COLO829 (cell line): ENCODE measurements around the gene CARD19.
"Not testable (repeated sequence)": the region's sequence is repeated elsewhere in the genome, so short reads cannot be mapped to it uniquely, and the experiment has no call there.

Source experiments
- DNase-seq: peaks from one replicate; pipeline ENCODE4 v3.0.0; 2012; ENCODE audit warnings: low spot score

Gene CARD19

GRCh38 chr9:93088656-93089015, 7.4 kb upstream of the CARD19 start:
- no peak for DNase-seq

GRCh38 chr9:93089024-93089423, 7.0 kb upstream of the CARD19 start:
- no peak for DNase-seq

GRCh38 chr9:93089481-93089991, 6.5 kb upstream of the CARD19 start:
- DNase-seq: no peak

- DNase-seq: no peak
These were observed 5.8 kb upstream of the CARD19 start for GRCh38 chr9:93090091-93090655.

GRCh38 chr9:93091056-93091452, 5.0 kb upstream of the CARD19 start:
- DNase-seq: no peak

GRCh38 chr9:93091453-93092081, 4.5 kb upstream of the CARD19 start:
- peak; percentile 44 for DNase-seq

- no peak for DNase-seq
These were observed 3.6 kb upstream of the CARD19 start for GRCh38 chr9:93092251-93092991.

GRCh38 chr9:93093127-93093876, 2.7 kb upstream of the CARD19 start:
- no peak for DNase-seq

- no peak for DNase-seq
These were observed 1.9 kb upstream of the CARD19 start for GRCh38 chr9:93093877-93094657.

GRCh38 chr9:93094658-93095204, 1.3 kb upstream of the CARD19 start:
- DNase-seq: no peak

- peak; percentile 100 for DNase-seq
These were observed 549 bp upstream of the CARD19 start for GRCh38 chr9:93095205-93096130.

- DNase-seq: no peak
These were observed 880 bp downstream of the CARD19 start for GRCh38 chr9:93096811-93097382.

- peak; percentile 62 for DNase-seq
These were observed 1.6 kb downstream of the CARD19 start for GRCh38 chr9:93097511-93098201.

- DNase-seq: peak; percentile 97
These were observed 2.4 kb downstream of the CARD19 start for GRCh38 chr9:93098236-93098946.

GRCh38 chr9:93099551-93100275, 3.7 kb downstream of the CARD19 start:
- no peak for DNase-seq

- no peak for DNase-seq
These were observed 4.2 kb downstream of the CARD19 start for GRCh38 chr9:93100276-93100636.

GRCh38 chr9:93101086-93101485, 5.1 kb downstream of the CARD19 start:
- not testable (repeated sequence) for DNase-seq

GRCh38 chr9:93105620-93106019, 9.6 kb downstream of the CARD19 start:
- DNase-seq: no peak
